ENCODE measurements around the gene USH2A.
"Not testable (repeated sequence)": the region's sequence is repeated elsewhere in the genome, so short reads cannot be mapped to it uniquely, and the experiment has no call there.

Gene USH2A

DNA sequence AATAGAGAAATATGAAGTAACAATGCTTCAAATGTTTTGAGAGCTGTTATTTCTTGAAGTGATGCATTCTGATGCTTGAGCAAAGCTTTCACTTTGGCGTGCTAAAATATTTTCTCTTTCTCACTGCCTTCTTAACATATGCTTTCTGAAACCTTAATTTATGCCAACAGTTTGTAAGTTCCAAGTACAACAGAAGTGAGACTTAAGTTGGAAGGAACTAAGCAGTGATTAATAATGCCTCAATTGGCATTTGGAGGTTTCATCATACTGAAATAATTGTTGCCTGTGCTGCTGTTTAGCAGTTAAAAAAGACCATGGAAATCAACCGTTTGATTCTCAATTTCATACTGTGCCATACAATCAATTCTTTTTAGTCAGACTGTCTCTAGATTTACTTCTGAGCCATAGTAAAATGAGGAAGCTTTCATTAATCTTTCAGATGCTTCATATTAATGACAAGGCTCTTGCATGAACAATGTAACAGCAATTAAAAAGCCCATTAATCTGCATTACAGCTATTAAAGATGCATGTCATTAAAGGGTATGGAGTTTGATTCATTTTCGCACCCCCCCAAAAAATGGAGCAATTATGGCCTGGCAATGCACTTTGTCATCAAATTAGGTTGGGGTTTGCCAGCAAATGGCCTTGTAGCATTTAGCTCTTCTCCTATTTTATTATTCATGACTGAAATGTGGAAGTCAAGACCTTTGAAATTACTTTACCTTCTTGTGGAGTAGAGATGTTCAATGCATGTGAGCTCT lies 375.3 kb downstream of the USH2A start:
- no peaks in the 10 kb centered on the region for H3K9me3 ChIP-seq
- no peak overlapping the region for H3K4me3 ChIP-seq
- H3K27me3 ChIP-seq (ENCODE audit: low read depth), result no peaks in the 10 kb centered on the region
- in situ Hi-C loops (cut with MboI; ENCODE audit: low sequenced_read_pairs), result no loop called here
- H3K4me1 ChIP-seq, result no peaks in the 10 kb centered on the region
- no peaks in the 10 kb centered on the region for H3K36me3 ChIP-seq (replicated peaks)
- no peak for DNase-seq (ENCODE audit: low spot score in 2 of 2)

DNA sequence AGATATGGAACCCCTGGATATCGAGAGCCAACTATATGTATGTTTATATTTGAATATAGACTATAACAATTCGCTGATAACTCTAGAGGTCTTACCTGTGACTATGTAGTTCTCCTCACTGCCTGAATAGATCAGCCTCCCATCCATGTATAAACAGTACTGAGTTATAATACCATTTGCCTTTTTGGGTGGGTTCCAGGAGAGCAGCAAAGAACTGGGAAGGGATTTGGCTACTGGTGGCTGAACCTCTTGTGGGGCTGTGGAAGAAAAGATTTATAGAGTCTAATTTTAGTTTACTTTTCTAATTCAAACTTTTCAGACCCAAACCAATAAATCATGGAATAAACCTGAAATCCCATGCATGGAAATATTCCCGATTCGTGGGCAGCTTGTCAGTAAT lies 376.9 kb downstream of the USH2A start:
- in situ Hi-C loops (cut with MboI; ENCODE audit: low sequenced_read_pairs), result no loop called here

DNA sequence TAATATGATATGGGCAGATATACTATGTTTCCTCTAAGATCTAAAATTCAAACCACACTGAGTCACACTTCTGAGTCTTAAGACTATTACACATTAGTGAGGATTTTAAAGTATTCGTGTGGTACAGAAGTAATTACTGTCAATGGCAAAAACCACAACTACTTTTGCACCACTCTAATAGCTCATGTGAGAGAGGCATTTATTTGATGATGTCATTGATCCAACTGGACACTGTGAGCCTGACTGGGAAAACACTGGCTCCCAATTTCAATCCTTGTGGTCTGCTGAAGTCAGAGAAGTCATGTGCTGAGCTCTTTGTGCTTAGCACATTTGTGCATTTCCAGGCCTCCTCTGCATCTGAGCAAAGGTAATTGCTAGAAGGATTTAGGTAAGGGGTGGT lies 377.8 kb downstream of the USH2A start:
- in situ Hi-C loops (cut with MboI; ENCODE audit: low sequenced_read_pairs), result no loop called here
- Histone ChIP-seq H3K4me3 (no peak overlapping the region), H3K36me3 (replicated peaks) (no peaks in the 10 kb centered on the region), H3K4me1 (no peaks in the 10 kb centered on the region), H3K9me3 (no peaks in the 10 kb centered on the region), H3K27me3 (ENCODE audit: low read depth) (no peaks in the 10 kb centered on the region)
- DNase-seq (ENCODE audit: low spot score in 2 of 2), result no peak

More for the DNA sequence above, 376.9 kb downstream of the USH2A start:
- no peak overlapping the region for H3K4me3 ChIP-seq
- DNase-seq (ENCODE audit: low spot score in 2 of 2), result no peak
- no peaks in the 10 kb centered on the region for H3K9me3 ChIP-seq
- no peaks in the 10 kb centered on the region for H3K27me3 ChIP-seq (ENCODE audit: low read depth)
- H3K36me3 ChIP-seq (replicated peaks), result no peaks in the 10 kb centered on the region
- H3K4me1 ChIP-seq, result no peaks in the 10 kb centered on the region

DNA sequence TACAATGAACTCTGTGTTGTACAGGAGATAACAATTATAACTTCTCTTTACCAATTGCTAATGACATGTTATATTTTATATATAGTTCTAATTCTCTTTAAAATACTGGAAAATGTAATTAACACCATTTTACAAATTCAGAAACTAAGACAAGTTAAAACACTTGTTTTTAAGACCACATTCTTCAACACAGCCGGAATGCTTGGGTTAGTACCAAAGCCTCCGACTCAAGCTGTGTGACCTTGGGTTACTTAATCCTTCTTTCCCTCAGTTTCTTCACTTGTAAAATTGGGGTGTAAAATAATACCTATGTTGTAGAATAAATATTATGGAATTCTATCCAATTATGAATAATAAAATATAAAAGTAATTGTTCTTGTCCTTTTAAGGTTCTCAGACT lies 378.7 kb downstream of the USH2A start:
- DNase-seq (ENCODE audit: low spot score in 2 of 2), result no peak
- no peaks in the 10 kb centered on the region for H3K4me1 ChIP-seq
- H3K4me3 ChIP-seq, result no peak overlapping the region
- in situ Hi-C loops (cut with MboI; ENCODE audit: low sequenced_read_pairs), result no loop called here
- H3K9me3 ChIP-seq, result no peaks in the 10 kb centered on the region
- H3K27me3 ChIP-seq (ENCODE audit: low read depth), result no peaks in the 10 kb centered on the region
- H3K36me3 ChIP-seq (replicated peaks), result no peaks in the 10 kb centered on the region

DNA sequence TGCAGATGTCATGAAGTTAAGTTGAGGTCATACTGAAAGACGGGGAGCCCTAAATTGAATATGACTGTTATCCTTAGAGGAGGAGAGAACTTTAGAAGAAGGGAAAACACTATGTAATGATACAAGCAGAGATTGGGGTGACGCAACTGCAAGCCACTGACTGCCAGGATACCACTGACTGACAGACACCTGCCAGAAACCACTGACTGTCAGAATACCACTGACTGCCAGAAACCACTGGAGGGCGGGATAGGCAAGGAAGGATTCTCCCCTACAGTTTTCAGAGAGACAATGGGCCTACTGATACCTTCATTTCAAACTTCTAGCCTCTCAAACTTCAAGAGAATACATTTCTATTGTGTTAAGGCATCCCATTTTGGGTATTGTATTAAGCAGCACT lies 388.7 kb downstream of the USH2A start:
- DNase-seq (ENCODE audit: low spot score in 2 of 2), result peak; percentile 8 to 29
- no peaks in the 10 kb centered on the region for H3K36me3 ChIP-seq (replicated peaks)
- H3K4me3 ChIP-seq, result no peak overlapping the region
- in situ Hi-C loops (cut with MboI; ENCODE audit: low sequenced_read_pairs), result no loop called here
- H3K27me3 ChIP-seq (ENCODE audit: low read depth), result no peaks in the 10 kb centered on the region
- no peaks in the 10 kb centered on the region for H3K9me3 ChIP-seq
- H3K4me1 ChIP-seq, result no peaks in the 10 kb centered on the region

DNA sequence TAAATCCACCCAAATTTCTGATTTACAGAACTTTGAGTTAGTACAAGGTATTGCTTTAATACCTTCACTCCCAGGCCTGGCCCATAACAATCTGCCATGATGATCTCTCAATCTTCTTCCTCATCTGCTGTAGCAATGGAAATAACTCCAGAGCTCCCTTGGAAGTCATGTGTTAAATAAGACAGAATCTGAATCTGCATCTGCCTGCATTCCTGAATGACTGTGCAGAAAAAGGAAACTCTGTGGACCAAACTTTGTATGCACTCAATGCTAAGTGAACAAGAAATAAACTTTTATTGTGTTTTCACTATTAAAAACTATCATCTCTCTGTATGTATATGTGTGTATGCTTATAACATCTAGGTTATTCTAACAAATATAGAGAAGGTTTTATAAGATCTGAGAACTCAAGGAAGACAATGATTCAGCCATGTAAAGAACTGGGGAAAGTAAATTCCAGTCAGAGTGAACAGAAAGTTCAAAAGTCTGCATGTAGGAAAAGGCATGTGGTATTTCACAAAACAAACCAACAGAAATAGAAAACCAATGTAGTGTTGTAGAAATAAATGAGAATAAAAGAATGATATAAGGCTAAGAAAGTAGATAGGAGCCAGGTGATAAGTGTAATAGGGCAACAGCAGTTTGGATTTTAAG lies 390.2 kb downstream of the USH2A start:
- no peak for DNase-seq (ENCODE audit: low spot score in 2 of 2)
- Histone ChIP-seq H3K27me3 (ENCODE audit: low read depth) (no peaks in the 10 kb centered on the region), H3K4me3 (no peak overlapping the region), H3K4me1 (no peaks in the 10 kb centered on the region), H3K36me3 (replicated peaks) (no peaks in the 10 kb centered on the region), H3K9me3 (no peaks in the 10 kb centered on the region)
- in situ Hi-C loops (cut with MboI; ENCODE audit: low sequenced_read_pairs), result no loop called here

DNA sequence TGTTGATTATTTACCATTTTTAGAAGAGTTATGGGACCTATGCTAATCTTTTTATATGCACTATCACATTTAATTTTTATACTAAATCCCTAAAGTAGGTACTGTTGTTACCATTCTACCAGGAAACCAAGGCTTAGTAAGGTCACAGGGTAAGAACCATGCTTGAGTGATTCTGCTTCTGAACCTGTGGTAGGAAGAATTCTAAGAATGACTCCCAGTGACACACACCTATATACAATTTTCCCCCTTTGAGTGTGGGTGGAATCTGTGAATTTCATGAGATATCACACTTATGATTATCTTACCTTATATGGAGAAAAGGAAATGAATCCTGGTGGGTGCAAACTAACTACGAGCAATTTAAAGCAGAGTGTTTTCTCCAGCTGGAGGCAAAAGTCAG lies 391.0 kb downstream of the USH2A start:
- in situ Hi-C loops (cut with MboI; ENCODE audit: low sequenced_read_pairs), result no loop called here
- Histone ChIP-seq H3K27me3 (ENCODE audit: low read depth) (no peaks in the 10 kb centered on the region), H3K9me3 (no peaks in the 10 kb centered on the region), H3K4me3 (no peak overlapping the region), H3K36me3 (replicated peaks) (no peaks in the 10 kb centered on the region), H3K4me1 (no peaks in the 10 kb centered on the region)
- no peak for DNase-seq (ENCODE audit: low spot score in 2 of 2)

DNA sequence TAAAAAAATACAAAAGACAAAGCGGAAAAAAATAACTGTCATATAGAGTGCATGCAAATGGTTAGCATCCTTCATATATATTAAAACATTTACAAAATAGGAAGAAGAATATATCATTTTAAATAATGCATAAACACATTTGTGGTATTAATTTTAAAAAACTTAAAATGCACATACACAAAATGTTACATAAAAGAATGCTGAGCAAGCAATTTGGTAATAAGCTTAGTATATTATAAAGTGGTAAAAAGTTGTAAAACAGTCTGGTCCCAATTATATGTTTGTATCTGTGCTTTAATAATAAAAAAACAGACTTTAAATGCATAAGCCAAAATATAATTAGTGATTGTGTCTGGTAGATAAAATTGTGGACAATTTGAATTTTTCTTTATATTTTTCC lies 394.6 kb downstream of the USH2A start:
- DNase-seq (ENCODE audit: low spot score in 2 of 2), result no peak
- no peaks in the 10 kb centered on the region; the same call in 1 of the 2 replicates for H3K9me3 ChIP-seq
- in situ Hi-C loops (cut with MboI; ENCODE audit: low sequenced_read_pairs), result no loop called here
- no peaks in the 10 kb centered on the region; the same call in 1 of the 2 replicates for H3K4me1 ChIP-seq
- H3K4me3 ChIP-seq, result no peak overlapping the region
- no peaks in the 10 kb centered on the region for H3K27me3 ChIP-seq (ENCODE audit: low read depth)
- H3K36me3 ChIP-seq (replicated peaks), result no peaks in the 10 kb centered on the region

DNA sequence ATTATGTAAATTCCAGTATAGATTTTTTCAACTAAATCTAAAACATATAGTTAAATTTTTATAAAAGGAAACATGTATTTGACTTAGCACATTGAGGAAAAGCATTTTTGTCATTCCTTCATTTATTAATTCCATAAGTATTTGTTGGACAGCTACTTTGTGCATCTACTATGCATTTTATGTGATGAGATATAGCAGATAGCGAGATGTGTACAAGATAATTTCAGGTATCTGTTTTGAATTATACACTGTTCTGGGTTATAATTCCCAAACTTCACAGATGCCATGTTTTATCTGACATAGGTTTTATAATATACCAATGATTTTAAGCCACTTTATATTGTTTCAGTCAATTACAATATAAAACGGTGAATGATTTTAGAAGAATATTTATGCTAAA lies 398.7 kb downstream of the USH2A start:
- Histone ChIP-seq H3K4me3 (no peak overlapping the region), H3K9me3 (no peaks in the 10 kb centered on the region; the same call in 1 of the 2 replicates), H3K36me3 (replicated peaks) (no peaks in the 10 kb centered on the region), H3K27me3 (ENCODE audit: low read depth) (peaks cover 2% of the 10 kb centered on the region; the same call in 1 of the 2 replicates), H3K4me1 (no peaks in the 10 kb centered on the region; the same call in 1 of the 2 replicates)
- in situ Hi-C loops (cut with MboI; ENCODE audit: low sequenced_read_pairs), result no loop called here
- DNase-seq (ENCODE audit: low spot score in 2 of 2), result no peak

DNA sequence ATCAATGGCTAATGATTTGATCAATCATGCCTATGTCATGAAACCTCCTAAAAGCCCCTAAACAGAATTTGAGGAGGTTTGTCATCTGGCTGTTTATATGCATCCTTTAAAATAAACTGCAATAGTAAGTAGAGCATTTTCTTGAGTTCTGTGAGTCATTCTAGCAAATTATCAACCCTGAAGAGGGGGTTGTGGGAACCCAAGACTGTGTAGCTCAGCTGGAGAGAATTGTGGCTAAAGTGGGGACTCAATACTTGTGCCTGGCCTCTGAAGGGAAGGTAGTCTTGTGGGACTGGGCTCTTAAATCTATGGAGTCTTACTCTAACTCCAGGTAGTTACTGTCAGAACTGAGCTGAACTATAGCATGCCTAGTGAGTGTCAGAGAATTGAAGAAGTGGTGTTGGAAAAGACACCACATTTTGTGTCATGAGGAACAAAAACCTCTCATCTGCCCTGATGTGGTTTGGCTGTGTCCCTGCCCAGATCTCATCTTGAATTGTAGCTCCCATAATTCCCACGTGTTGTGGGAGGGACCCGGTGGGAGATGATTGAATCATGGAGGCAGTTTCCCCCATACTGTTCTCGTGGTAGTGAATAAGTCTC lies 402.4 kb downstream of the USH2A start:
- DNase-seq (ENCODE audit: low spot score in 2 of 2), result no peak
- Histone ChIP-seq H3K9me3 (no peaks in the 10 kb centered on the region; the same call in 1 of the 2 replicates), H3K27me3 (ENCODE audit: low read depth) (peaks cover 2% of the 10 kb centered on the region; the same call in 1 of the 2 replicates), H3K4me1 (no peaks in the 10 kb centered on the region; the same call in 1 of the 2 replicates), H3K4me3 (no peak overlapping the region), H3K36me3 (replicated peaks) (no peaks in the 10 kb centered on the region)
- in situ Hi-C loops (cut with MboI; ENCODE audit: low sequenced_read_pairs), result no loop called here

DNA sequence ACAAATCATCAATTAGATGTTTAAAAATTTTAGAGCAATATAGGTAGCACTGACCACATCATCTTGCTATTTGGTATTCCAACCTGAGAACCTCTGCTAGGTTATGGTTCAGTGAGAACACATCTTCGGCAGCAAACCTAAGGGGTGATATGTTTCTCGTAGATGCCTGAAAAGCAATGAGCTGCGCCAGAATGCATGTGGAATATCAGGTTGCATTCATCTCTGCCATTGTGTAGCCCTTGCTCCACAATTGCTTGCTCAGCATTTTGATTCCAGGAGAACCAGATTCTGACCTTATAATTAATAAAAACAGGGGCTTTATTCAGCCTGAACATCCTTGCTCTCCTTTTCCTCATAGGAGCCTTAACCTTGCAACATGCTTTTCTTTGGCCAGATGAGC lies 408.1 kb downstream of the USH2A start:
- in situ Hi-C loops (cut with MboI; ENCODE audit: low sequenced_read_pairs), result no loop called here
- no peak for DNase-seq (ENCODE audit: low spot score in 2 of 2)
- no peaks in the 10 kb centered on the region for H3K4me1 ChIP-seq
- H3K36me3 ChIP-seq (replicated peaks), result no peaks in the 10 kb centered on the region
- no peak overlapping the region for H3K4me3 ChIP-seq
- H3K9me3 ChIP-seq, result no peaks in the 10 kb centered on the region
- H3K27me3 ChIP-seq (ENCODE audit: low read depth), result peaks cover 2% of the 10 kb centered on the region; the same call in 1 of the 2 replicates

DNA sequence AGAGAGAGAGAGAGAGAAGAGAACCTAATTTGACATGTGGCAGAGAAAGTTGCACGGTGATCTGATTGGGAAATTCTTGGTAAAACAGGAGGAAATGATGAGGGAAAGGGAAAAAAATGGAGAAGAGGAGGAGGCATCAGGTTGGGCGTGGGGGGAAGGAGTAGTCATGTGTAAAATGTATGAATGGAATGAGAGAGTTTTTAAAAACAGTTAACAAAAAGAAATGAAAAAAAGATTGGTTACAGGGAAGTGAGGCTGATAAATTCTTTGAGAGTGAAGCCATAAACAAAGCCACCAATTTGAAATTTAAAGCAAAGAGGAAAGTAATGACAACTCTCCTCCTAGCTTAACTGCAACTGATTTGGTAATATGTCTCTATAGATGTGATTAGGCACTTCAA lies 409.2 kb downstream of the USH2A start:
- Histone ChIP-seq H3K27me3 (ENCODE audit: low read depth) (no peaks in the 10 kb centered on the region), H3K4me1 (no peaks in the 10 kb centered on the region), H3K36me3 (replicated peaks) (no peaks in the 10 kb centered on the region), H3K4me3 (no peak overlapping the region), H3K9me3 (no peaks in the 10 kb centered on the region)
- DNase-seq (ENCODE audit: low spot score in 2 of 2), result no peak
- in situ Hi-C loops (cut with MboI; ENCODE audit: low sequenced_read_pairs), result no loop called here

DNA sequence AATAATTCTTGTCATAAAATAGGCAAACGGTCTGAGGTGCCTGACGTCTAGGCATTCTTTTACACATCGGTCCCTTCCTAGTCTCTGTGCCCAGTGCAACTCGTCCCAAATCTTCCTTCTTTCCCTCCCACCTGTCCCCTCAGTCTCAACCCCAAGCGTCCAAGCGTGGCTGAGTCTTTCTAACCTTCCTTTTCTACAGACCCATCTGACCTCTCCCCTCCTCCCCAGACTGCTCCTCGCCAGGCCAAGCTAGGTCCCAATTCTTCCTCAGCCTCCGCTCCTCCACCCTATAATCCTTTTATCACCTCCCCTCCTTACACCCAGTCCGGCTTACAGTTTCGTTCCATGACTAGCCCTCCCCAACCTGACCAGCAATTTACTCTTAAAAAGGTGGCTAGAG lies 413.8 kb downstream of the USH2A start:
- in situ Hi-C loops (cut with MboI; ENCODE audit: low sequenced_read_pairs); H3K4me3 ChIP-seq; DNase-seq (ENCODE audit: low spot score in 2 of 2): not testable (repeated sequence)

DNA sequence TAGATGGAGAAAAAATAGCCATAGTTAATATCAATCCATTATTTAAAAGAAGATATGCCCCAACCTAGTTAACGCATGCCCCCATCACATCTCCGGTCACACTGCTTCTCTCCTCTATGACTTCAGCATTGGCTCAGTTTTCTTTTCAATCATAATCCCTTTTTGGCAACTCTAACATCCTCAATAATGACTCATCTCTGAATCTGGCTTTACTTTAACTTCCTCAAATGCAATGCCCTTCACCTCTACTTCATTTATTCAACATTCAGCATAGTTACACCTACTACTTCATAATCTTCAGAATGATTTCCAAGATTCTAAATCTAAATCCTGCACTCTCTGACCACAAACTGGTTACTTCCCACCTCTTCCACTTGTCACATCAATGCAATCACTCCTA lies 417.3 kb downstream of the USH2A start:
- H3K4me3 ChIP-seq, result no peak overlapping the region
- no peaks in the 10 kb centered on the region for H3K36me3 ChIP-seq (replicated peaks)
- in situ Hi-C loops (cut with MboI; ENCODE audit: low sequenced_read_pairs), result no loop called here
- H3K9me3 ChIP-seq, result no peaks in the 10 kb centered on the region
- no peak for DNase-seq (ENCODE audit: low spot score in 2 of 2)
- H3K27me3 ChIP-seq (ENCODE audit: low read depth), result no peaks in the 10 kb centered on the region
- H3K4me1 ChIP-seq, result no peaks in the 10 kb centered on the region

More for the DNA sequence above, 413.8 kb downstream of the USH2A start:
- not testable (repeated sequence) for H3K4me1 ChIP-seq; H3K36me3 ChIP-seq (replicated peaks); H3K27me3 ChIP-seq (ENCODE audit: low read depth); H3K9me3 ChIP-seq

Measured in HAP-1 (cell line).